ENCODE measurements around the gene GRIN2A.

Gene GRIN2A

GRCh38 chr16:9787717-9788116, 394.5 kb downstream of the GRIN2A start:
- Mint-ChIP-seq H3K4me3 (no peak overlapping the region), H3K4me1 (ENCODE audit: low read depth) (no peaks in the 10 kb centered on the region), H3K27ac (no peak overlapping the region), H3K9me3 (peaks cover 3% of the 10 kb centered on the region), H3K36me3 (ENCODE audit: low read depth) (no peaks in the 10 kb centered on the region), H3K27me3 (no peaks in the 10 kb centered on the region)
- no peak for DNase-seq

- Mint-ChIP-seq H3K9me3 (peaks cover 3% of the 10 kb centered on the region), H3K4me1 (ENCODE audit: low read depth) (no peaks in the 10 kb centered on the region), H3K4me3 (no peak overlapping the region), H3K36me3 (ENCODE audit: low read depth) (no peaks in the 10 kb centered on the region), H3K27ac (no peak overlapping the region), H3K27me3 (peaks cover 3% of the 10 kb centered on the region)
- DNase-seq = no peak
Measured at GRCh38 chr16:9780831-9781230, 401.4 kb downstream of the GRIN2A start.

DNA sequence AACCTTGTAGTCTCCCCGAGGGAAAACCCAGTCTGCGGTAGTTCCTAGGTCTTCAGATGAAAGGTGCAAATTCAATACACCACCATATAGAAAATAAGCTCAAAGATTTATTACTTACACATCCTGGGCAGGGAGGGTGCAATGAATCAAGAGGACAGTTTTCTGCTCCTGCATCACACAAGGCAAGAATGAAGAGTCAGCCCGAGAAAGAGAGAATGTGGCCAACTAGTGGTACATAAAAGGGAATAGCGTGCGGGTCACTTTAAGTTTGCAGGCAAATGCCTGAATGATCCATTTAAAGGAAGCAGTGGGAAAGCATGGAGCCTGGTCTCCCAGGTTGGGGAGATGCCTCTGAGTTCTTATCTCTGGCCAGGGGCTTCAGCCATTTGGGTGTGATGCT, 403.4 kb downstream of the GRIN2A start:
- no peak overlapping the region for H3K27ac Mint-ChIP-seq
- no peaks in the 10 kb centered on the region for H3K36me3 Mint-ChIP-seq (ENCODE audit: low read depth)
- peaks cover 3% of the 10 kb centered on the region for H3K27me3 Mint-ChIP-seq
- H3K9me3 Mint-ChIP-seq = peaks cover 3% of the 10 kb centered on the region
- H3K4me3 Mint-ChIP-seq = no peak overlapping the region
- no peaks in the 10 kb centered on the region for H3K4me1 Mint-ChIP-seq (ENCODE audit: low read depth)
- DNase-seq = no peak

DNA sequence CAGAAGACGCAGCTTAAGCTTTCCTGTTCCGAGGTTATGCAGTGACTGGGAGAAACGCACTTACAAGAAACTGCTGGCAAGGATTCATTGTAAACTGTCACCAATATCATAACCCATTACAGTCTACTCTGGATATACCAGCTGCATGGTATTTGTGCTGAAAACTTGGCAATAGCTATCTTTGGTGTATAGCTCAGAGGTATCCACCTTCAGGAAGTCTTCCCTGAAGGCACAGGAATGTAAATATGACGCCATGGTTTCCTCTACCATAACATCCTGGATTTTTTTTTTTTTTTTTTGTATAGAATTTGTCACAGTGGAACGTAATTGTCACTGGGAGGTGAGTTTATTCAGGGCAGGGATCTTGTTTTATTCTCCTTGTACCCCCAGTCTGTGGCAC, 406.2 kb downstream of the GRIN2A start:
- peaks cover 3% of the 10 kb centered on the region for H3K27me3 Mint-ChIP-seq
- no peak overlapping the region for H3K4me3 Mint-ChIP-seq
- no peak for DNase-seq
- no peaks in the 10 kb centered on the region for H3K36me3 Mint-ChIP-seq (ENCODE audit: low read depth)
- no peaks in the 10 kb centered on the region for H3K4me1 Mint-ChIP-seq (ENCODE audit: low read depth)
- H3K9me3 Mint-ChIP-seq = no peaks in the 10 kb centered on the region
- no peak overlapping the region for H3K27ac Mint-ChIP-seq

- peaks cover 3% of the 10 kb centered on the region for H3K27me3 Mint-ChIP-seq
- DNase-seq = no peak
- no peak overlapping the region for H3K27ac Mint-ChIP-seq
- H3K9me3 Mint-ChIP-seq = no peaks in the 10 kb centered on the region
- H3K4me1 Mint-ChIP-seq (ENCODE audit: low read depth) = no peaks in the 10 kb centered on the region
- H3K36me3 Mint-ChIP-seq (ENCODE audit: low read depth) = no peaks in the 10 kb centered on the region
- H3K4me3 Mint-ChIP-seq = no peak overlapping the region
Measured at GRCh38 chr16:9773289-9773688, 408.9 kb downstream of the GRIN2A start.

DNA sequence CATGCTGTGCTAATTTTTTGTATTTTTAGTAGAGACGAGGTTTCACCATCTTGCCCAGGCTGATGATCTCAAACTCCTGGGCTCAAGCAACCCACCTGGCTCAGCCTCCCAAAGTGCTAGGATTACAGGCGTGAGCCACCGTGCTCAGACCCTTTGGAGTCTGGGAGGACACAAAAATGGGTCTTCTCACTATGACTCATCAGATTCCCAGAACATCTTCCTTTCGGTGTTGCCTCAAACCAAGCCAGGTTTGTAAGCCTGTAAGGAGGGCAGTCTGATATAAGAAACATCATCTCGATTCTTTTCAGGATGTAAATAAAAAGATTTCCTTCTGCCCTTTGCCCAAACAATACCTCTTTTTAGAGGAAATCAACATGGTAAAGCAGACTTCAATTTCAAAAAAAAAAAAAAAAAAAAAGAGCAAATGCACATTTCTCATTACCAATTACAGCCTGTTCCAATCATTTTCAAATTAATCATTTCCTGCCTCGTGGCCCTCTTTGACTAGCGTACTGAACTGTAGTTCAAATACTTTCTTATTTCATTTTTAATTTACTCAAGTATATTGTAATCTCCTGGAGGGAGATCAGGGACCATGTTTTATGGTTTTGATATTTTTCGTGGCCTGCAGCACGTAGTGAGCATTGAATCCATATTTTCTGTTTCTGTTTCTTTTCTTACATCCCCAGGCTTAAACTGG, 409.6 kb downstream of the GRIN2A start:
- no peak overlapping the region for H3K27ac Mint-ChIP-seq
- DNase-seq = no peak
- H3K4me1 Mint-ChIP-seq (ENCODE audit: low read depth) = no peaks in the 10 kb centered on the region

DNA sequence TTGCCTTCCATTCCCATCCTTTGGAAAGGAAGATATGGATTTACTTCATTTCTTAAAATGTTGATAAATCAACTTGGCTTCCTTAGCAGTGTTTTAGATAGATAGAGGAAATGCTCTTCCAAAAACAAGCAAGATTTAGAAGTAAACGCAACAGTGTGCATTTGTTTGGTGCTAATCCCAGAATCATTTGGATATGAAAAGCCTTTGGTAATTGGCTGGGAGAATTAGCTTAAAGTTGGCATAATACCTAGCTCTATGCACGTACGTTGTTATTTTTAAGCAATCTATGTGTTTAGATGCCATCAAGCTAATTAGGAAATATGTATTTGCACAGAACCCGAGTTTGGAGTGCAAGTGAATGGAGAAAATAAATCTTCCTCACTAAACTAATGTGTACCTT, 415.3 kb downstream of the GRIN2A start:
- no peak overlapping the region for H3K27ac Mint-ChIP-seq
- H3K9me3 Mint-ChIP-seq = no peaks in the 10 kb centered on the region
- no peak for DNase-seq
- no peaks in the 10 kb centered on the region for H3K36me3 Mint-ChIP-seq (ENCODE audit: low read depth)
- H3K4me1 Mint-ChIP-seq (ENCODE audit: low read depth) = no peaks in the 10 kb centered on the region
- H3K4me3 Mint-ChIP-seq = no peak overlapping the region
- H3K27me3 Mint-ChIP-seq = no peaks in the 10 kb centered on the region

More for the DNA sequence above, 409.6 kb downstream of the GRIN2A start:
- no peaks in the 10 kb centered on the region for H3K9me3 Mint-ChIP-seq
- H3K36me3 Mint-ChIP-seq (ENCODE audit: low read depth) = no peaks in the 10 kb centered on the region
- H3K4me3 Mint-ChIP-seq = no peak overlapping the region
- peaks cover 3% of the 10 kb centered on the region for H3K27me3 Mint-ChIP-seq

DNA sequence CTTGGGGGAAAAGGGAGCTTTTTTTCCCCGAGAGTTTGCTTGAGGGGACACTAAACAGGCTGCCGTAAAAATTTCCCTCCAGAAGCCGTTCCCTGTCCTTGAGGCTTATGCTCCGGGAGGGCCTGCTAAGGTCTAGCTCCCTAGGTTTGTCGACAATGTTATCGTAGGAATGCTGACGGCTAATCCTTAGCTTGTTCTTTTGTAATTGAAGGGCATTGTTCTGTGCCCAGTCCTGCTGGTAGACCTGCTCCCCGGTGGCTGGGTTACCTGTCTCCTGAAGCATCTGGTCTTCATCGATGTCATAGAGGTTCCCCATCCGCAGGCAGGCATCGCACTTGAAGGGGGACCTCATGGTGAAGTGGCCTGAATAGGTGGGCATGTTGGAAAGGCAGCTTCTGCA, 418.7 kb downstream of the GRIN2A start:
- H3K4me1 Mint-ChIP-seq (ENCODE audit: low read depth) = no peaks in the 10 kb centered on the region
- H3K27ac Mint-ChIP-seq = no peak overlapping the region
- no peaks in the 10 kb centered on the region for H3K36me3 Mint-ChIP-seq (ENCODE audit: low read depth)
- no peak for DNase-seq
- no peaks in the 10 kb centered on the region for H3K27me3 Mint-ChIP-seq
- no peak overlapping the region for H3K4me3 Mint-ChIP-seq
- H3K9me3 Mint-ChIP-seq = no peaks in the 10 kb centered on the region

DNA sequence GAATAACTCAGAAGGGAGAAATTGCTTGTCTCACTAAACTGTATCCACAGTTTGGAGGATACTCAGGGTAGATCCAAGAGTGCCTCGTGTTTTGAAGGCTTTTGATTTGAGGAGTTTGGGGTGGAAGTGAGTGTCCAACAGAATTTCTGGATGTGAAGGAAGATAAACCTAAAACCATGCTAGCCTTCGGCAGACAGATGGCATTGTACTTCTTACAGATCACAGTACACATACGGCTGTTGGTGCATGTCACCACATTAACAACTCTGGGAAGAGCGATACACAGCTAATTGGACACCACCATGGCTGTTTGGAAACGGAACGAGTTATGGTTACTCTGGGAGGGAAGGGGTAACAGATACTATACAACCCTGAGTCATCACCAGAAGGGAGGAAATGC, 420.4 kb downstream of the GRIN2A start:
- Mint-ChIP-seq H3K4me3 (no peak overlapping the region), H3K27me3 (no peaks in the 10 kb centered on the region), H3K4me1 (ENCODE audit: low read depth) (no peaks in the 10 kb centered on the region), H3K27ac (no peak overlapping the region), H3K36me3 (ENCODE audit: low read depth) (no peaks in the 10 kb centered on the region), H3K9me3 (no peaks in the 10 kb centered on the region)
- DNase-seq = no peak

- DNase-seq = no peak
- no peak overlapping the region for H3K27ac Mint-ChIP-seq
- no peaks in the 10 kb centered on the region for H3K4me1 Mint-ChIP-seq (ENCODE audit: low read depth)
- no peak overlapping the region for H3K4me3 Mint-ChIP-seq
- no peaks in the 10 kb centered on the region for H3K9me3 Mint-ChIP-seq
- H3K36me3 Mint-ChIP-seq (ENCODE audit: low read depth) = no peaks in the 10 kb centered on the region
- no peaks in the 10 kb centered on the region for H3K27me3 Mint-ChIP-seq
Measured at GRCh38 chr16:9757687-9758086, 424.5 kb downstream of the GRIN2A start.

- H3K36me3 Mint-ChIP-seq (ENCODE audit: low read depth) = no peaks in the 10 kb centered on the region
- no peak for DNase-seq
- H3K4me3 Mint-ChIP-seq = no peak overlapping the region
- H3K9me3 Mint-ChIP-seq = no peaks in the 10 kb centered on the region
- no peak overlapping the region for H3K27ac Mint-ChIP-seq
- H3K27me3 Mint-ChIP-seq = no peaks in the 10 kb centered on the region
- no peaks in the 10 kb centered on the region for H3K4me1 Mint-ChIP-seq (ENCODE audit: low read depth)
Measured at GRCh38 chr16:9756434-9756833, 425.8 kb downstream of the GRIN2A start.

DNA sequence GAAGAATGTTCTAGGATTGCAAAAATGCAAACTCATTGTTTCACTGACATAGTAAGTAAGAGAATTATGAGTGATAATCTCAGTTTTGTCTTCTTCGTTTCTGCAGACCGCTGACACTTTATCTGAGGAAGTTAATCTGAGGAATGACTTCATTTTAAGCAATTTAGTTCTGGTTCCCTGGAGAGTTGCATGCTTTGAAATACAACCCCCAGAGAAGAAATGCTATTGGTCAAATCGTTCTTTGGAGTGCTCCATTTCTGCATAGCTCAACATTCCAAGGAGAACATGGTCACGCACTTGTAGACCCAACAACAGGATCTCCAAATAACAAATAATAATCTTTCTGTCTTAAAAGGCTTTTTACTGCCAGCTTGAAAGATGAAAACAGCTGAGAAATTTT, 427.1 kb downstream of the GRIN2A start:
- no peak for DNase-seq
- Mint-ChIP-seq H3K27ac (no peak overlapping the region), H3K9me3 (no peaks in the 10 kb centered on the region), H3K36me3 (ENCODE audit: low read depth) (no peaks in the 10 kb centered on the region), H3K27me3 (no peaks in the 10 kb centered on the region), H3K4me1 (ENCODE audit: low read depth) (no peaks in the 10 kb centered on the region), H3K4me3 (no peak overlapping the region)

- Mint-ChIP-seq H3K36me3 (ENCODE audit: low read depth) (no peaks in the 10 kb centered on the region), H3K4me3 (no peak overlapping the region), H3K9me3 (no peaks in the 10 kb centered on the region), H3K27me3 (no peaks in the 10 kb centered on the region), H3K27ac (no peak overlapping the region), H3K4me1 (ENCODE audit: low read depth) (no peaks in the 10 kb centered on the region)
- DNase-seq = no peak
Measured at GRCh38 chr16:9741776-9742175, 440.5 kb downstream of the GRIN2A start.

- no peak for DNase-seq
- Mint-ChIP-seq H3K27me3 (no peaks in the 10 kb centered on the region), H3K36me3 (ENCODE audit: low read depth) (no peaks in the 10 kb centered on the region), H3K4me1 (ENCODE audit: low read depth) (no peaks in the 10 kb centered on the region), H3K4me3 (no peak overlapping the region), H3K9me3 (no peaks in the 10 kb centered on the region), H3K27ac (no peak overlapping the region)
Measured at GRCh38 chr16:9739301-9739700, 442.9 kb downstream of the GRIN2A start.

DNA sequence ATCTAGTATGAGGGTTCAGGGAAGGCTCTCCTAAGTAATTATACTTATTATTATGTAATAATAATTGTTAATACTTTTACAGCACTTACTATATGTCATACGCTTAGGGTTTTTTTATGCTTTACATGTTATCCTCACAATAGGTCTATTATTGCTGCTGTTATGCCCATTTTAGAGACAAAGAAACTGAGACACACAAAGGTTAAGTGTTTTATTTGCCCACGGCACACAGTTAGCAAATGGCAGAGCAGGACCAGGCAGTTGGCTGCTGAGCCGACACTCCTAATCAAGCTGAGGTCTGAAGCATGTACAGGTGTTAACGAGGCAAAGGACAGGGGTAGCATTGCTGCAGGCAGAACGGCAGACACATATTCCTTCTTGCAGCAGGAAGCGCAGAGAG, 443.5 kb downstream of the GRIN2A start:
- DNase-seq = no peak
- Mint-ChIP-seq H3K27ac (no peak overlapping the region), H3K9me3 (no peaks in the 10 kb centered on the region), H3K27me3 (no peaks in the 10 kb centered on the region), H3K36me3 (ENCODE audit: low read depth) (no peaks in the 10 kb centered on the region), H3K4me1 (ENCODE audit: low read depth) (no peaks in the 10 kb centered on the region), H3K4me3 (no peak overlapping the region)

GRCh38 chr16:9736547-9736946, 445.7 kb downstream of the GRIN2A start:
- DNase-seq = no peak
- Mint-ChIP-seq H3K4me1 (ENCODE audit: low read depth) (no peaks in the 10 kb centered on the region), H3K27ac (no peak overlapping the region), H3K9me3 (no peaks in the 10 kb centered on the region), H3K36me3 (ENCODE audit: low read depth) (no peaks in the 10 kb centered on the region), H3K27me3 (no peaks in the 10 kb centered on the region), H3K4me3 (no peak overlapping the region)
